ENCODE measurements around the gene LRATD1. TPM values are rescaled to one million over a fixed set of nuclear protein-coding genes. Genes with fewer than 3 reads are reported as not detected.
"Not testable (repeated sequence)": the region's sequence is repeated elsewhere in the genome, so short reads cannot be mapped to it uniquely, and the experiment has no call there.

LRATD1 gene
- total RNA-seq (2014; rRNA removed; shearing (Covaris generic)) = not detected in 2 replicates

DNA sequence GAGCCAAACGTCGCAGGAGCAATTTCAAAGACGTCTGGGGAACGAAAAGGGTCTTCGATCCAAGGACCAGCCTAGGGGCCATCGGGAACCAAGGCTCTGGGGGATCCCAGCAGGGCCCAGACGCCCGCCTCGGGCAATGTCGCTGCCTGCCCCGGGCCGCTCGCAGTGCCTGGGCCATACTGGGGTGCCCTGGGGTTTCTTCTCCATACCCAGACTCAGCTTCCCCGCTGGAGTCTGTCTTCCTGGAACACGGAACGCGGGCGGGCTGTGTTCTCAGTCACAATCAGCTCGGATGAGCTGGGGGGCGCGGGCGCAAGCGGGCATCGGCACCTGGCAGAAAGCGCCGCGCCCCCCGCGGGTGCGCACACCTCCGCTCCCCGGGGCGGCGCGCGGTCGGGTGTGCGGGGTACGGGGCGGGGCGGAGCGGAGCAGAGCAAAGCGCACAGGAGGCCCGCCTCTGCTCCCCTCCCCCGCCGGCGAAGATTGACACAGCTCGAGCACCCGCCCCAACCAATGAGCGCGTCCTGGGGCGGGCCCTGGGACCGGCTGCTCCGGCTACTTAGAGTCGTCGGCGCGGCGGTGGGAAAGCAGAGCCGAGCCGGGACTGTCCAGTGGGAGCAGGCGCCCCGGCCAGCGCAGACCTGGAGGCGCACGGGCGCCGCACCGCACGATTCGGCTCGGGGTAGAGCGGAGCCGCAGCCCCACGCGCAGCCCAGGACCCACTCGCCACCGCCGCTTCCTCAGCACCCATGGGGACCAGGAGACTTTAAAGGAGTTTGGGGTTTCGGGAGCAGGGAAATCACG lies at the start of gene LRATD1:
Gene LRATD1, plus strand, starts transcription at position 585 of the 804 bp plus-strand sequence. CDS start 1,263 bp downstream, outside the sequence.
- no peak for DNase-seq (ENCODE audit: low spot score)

GRCh38 chr2:14583059-14583458 lies 49.5 kb upstream of the LRATD1 start:
- no peak for DNase-seq (ENCODE audit: low spot score)

DNA sequence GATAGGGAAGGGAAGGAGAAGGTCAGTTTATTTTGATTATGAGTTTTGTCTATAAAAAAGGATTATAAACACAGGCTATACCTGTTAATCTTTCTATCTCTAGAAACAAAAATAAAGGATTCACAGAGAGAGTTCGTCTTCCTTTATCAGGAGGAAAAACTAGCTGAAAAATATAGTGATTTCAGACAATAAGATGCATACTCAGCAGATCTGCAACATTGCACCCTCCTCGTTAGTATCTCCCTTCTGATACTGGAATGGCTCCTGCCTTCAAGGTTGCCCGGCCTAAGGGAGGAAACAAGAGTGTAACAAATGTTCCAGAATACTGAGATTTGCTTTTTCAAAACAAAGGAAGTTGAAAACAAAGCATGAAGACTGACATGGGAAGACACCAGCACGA lies 48.7 kb upstream of the LRATD1 start:
- DNase-seq (ENCODE audit: low spot score) = no peak

GRCh38 chr2:14587119-14587518 lies 45.4 kb upstream of the LRATD1 start:
- peak; percentile 41 for DNase-seq (ENCODE audit: low spot score)

DNA sequence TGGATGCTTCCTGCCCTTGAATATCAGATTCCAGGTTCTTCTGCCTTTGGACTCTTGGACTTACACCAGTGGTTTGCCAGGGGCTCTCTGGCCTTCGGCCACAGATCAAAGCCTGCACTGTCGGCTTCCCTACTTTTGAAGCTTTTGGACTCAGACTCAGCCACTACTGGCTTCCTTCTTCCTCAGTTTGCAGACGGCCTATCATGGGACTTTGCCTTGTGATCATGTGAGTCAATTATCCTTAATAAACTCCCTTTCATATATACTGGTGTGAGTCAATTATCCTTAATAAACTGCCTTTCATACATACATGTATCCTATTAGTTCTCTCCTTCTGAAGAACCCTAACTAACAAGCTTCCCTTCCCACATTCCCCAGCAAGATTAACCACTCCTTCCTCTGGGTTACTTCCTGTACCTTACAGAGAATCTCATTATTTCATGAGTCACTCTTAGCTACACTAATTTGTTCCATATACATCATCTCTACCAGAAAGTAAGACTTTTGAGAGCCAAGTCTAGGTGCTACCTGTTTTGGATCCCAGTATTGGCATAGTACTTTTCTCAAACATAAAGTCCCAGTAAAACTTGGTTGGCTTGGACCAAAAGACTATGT lies 31.3 kb upstream of the LRATD1 start:
- peak; percentile 36 for DNase-seq (ENCODE audit: low spot score)

GRCh38 chr2:14602309-14602708 lies 30.2 kb upstream of the LRATD1 start:
- DNase-seq (ENCODE audit: low spot score) = no peak

DNA sequence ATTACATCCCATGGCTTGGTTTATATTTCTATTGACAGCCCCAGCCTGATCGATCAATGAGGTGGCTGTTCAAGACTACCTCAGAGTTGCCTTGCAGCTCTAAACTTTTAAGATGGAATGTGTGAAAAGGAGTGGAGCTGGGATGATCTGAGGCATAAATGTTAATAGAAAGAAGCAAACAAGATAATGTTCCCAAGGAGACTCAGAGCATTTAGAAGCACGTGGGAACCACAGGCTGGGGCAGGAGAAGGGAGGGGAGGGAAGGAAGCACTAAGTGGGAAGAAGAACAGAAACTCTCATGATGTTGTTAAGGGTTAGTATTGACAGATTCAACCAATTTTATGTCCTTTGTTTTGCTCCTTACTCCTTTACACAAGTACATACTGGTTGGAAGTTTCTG lies 28.8 kb upstream of the LRATD1 start:
- DNase-seq (ENCODE audit: low spot score) = no peak

- DNase-seq (ENCODE audit: low spot score) = no peak
Observed at GRCh38 chr2:14608245-14608644, 24.3 kb upstream of the LRATD1 start.

DNA sequence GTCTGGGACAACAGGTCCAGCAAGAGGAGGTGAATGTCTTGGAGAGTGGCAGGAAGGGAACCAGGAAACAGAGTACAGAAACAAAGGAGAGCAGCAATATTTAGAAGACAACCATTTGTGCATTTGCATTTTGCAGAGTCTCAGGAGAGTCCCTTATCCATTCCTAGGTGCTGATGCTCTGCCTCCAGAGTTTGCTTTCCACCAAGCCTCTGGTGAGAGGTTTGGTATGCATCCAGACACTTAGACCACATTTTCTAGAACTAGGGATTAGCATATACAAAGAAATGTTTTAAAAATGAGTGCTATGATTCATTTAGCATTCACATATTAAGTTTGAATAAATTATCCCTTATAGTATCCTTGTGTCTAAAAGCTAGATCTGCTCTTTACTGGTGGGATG lies 18.5 kb upstream of the LRATD1 start:
- DNase-seq (ENCODE audit: low spot score) = no peak

GRCh38 chr2:14615121-14615520 lies 17.4 kb upstream of the LRATD1 start:
- DNase-seq (ENCODE audit: low spot score) = no peak

DNA sequence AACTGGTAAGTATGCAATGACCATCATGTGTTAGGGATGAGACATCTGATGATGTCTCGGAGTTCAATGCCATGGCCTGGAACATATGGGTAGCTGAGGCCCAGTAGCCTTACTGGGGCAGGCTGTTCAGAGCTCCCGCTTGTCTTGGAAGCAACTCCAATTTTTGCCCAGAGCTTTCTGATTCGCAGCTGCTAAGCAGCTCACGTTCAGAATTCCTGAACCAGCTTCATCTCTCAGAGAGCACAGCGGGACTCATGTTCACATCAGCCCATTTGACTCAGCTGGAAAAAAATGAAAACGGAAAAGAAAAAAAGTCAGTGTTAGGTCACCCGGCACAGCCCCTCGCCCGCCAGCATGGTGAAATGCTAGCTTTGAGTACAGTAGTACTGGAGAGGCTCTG lies 16.8 kb upstream of the LRATD1 start:
- no peak for DNase-seq (ENCODE audit: low spot score)

- DNase-seq (ENCODE audit: low spot score) = peak; percentile 26
Observed at GRCh38 chr2:14616342-14616741, 16.2 kb upstream of the LRATD1 start.

GRCh38 chr2:14616950-14617349 lies 15.6 kb upstream of the LRATD1 start:
- DNase-seq (ENCODE audit: low spot score) = no peak

GRCh38 chr2:14619441-14619840 lies 13.1 kb upstream of the LRATD1 start:
- DNase-seq (ENCODE audit: low spot score) = peak; percentile 18

DNA sequence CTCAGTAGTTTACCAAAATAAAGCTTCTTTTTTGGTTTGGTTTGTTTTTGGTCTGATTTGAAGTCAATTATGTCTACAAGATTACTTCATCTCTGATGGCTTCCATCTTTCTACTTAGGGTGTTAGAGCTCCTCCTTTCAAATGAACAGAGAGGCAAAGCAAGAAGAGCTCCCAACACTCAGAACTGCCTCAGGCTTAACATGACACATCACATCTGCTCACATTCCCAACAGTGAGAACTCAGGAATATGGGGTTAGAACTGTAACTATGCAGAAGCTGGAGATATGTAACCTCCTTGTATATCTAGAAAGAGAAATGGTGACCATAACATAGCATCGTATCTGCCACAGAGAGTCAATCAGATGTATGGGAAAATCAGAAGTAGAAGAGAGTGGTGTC lies 11.4 kb upstream of the LRATD1 start:
- DNase-seq (ENCODE audit: low spot score) = no peak

DNA sequence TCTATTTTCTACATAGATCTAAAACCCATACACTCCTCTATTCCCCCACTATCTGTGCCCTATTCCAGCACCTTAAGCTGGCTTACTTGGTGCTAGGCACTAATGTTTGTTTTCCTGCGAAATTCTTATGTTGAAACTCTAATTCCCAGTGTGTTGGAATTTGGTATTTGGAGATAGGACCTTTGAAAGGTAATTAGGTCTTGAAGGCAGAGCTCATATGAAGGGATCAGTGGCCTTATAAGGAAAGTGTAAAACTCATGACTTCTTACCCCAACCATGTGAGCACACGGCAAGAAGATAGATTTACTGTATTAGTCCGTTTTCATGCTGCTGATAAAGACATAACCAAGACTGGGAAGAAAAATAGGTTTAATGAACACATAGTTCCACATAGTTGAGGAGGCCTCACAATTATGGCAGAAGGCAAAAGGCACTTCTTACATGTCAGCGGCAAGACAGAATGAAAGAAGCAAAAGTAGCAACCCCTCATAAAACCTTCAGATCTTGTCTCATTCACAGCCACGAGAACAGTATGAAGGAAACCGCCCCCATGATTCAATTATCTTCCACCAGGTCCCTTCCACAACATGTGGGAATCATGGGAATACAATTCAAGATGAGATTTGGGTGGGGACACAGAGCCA lies 10.5 kb upstream of the LRATD1 start:
- DNase-seq (ENCODE audit: low spot score) = no peak

DNA sequence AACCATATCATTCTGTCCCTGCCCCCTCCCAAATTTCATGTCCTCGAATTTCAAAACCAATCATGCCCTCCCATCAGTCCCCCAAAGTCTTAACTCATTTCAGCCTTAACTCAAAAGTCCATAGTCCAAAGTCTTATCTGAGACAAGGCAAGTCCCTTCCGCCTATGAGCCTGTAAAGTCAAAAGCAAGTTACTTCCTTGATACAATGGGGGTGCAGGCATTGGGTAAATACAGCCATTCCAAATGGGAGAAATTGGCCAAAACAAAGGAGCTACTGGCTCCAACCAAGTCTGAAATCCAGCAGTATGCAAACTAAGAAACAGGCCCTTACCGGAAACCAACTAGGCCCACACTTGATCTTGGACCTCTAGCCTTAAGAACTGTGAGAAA lies 10.0 kb upstream of the LRATD1 start:
- not testable (repeated sequence) for DNase-seq (ENCODE audit: low spot score)

GRCh38 chr2:14623237-14623636 lies 9.3 kb upstream of the LRATD1 start:
- DNase-seq (ENCODE audit: low spot score) = no peak

- no peak for DNase-seq (ENCODE audit: low spot score)
Observed at GRCh38 chr2:14626873-14627272, 5.6 kb upstream of the LRATD1 start.

- DNase-seq (ENCODE audit: low spot score) = peak; percentile 29
Observed at GRCh38 chr2:14628901-14629300, 3.6 kb upstream of the LRATD1 start.

GRCh38 chr2:14631406-14632040 lies 994 bp upstream of the LRATD1 start:
- DNase-seq (ENCODE audit: low spot score) = no peak

DNA sequence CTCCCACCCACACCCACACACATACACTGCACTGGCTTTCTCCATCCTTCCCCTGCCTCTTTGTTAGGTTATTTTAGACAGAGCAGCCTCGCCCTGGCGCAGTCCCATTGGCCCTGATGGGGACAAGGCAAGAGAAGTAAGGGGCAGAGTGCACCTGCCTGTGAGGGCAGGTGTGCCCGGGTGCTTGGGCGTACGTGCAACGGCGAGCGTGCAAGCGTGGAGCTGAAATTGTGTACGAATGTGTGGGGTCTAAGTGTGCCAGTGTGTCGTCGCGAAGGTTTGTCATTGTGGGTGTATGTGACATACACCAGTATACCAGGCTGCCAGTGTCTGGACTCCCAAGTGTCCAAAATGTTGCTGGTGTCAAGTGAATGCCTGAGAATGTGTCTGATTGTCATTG lies 544 bp downstream of the LRATD1 start:
- DNase-seq (ENCODE audit: low spot score) = no peak
